ENCODE results near the gene CARNS1.

CARNS1 gene

DNA sequence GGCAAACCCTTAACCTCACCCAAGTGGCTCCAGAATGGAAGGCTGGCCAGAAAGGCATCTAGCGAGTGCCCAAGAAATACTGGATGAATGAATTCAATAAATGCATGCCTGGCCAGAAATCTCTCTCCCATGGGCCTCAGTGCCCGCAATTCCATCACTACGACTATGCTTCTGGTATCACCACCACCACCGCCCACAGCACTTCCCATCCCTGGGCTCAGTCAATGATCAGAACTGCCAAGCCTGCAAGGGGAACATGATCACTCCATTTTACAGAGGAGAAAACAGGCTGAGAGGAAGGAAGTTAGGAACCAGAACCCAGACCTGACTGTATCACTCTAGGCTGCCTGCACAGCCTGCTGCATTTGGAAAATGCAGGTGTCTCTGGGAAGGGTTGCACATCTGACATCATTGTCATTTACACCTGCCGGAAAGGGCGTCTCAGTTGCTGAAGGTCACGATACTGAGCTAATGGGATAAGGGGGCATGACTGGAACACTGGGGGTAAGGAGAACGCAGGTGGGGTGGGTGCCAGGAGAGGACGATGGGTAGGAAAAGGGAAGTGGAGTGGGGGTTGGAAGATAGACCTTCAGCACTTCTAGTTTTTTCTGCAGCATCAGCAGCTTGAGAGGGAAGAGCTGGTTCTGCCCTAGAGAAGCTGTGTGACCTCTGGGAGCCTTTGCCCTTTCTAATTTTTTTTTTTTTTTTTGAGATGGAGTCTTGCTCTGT is 33.8 kb downstream of the CARNS1 start:
- H3K9ac ChIP-seq (ENCODE audit: low read length): no peak overlapping the region
- no peak overlapping the region for H3K4me3 ChIP-seq (ENCODE audit: low read length)
- H3K9me3 ChIP-seq (ENCODE audit: control insufficient read depth, low read depth, low read length): no peaks in the 10 kb centered on the region
- no peaks in the 10 kb centered on the region for H3K4me1 ChIP-seq (ENCODE audit: control insufficient read depth, low read depth, low read length)
- H3K27me3 ChIP-seq (ENCODE audit: control insufficient read depth, insufficient read depth, low read length): no peaks in the 10 kb centered on the region
- no peak overlapping the region for H3K27ac ChIP-seq (ENCODE audit: low read length)
- no peaks in the 10 kb centered on the region for H3K36me3 ChIP-seq (ENCODE audit: control insufficient read depth, low read depth, low read length)

DNA sequence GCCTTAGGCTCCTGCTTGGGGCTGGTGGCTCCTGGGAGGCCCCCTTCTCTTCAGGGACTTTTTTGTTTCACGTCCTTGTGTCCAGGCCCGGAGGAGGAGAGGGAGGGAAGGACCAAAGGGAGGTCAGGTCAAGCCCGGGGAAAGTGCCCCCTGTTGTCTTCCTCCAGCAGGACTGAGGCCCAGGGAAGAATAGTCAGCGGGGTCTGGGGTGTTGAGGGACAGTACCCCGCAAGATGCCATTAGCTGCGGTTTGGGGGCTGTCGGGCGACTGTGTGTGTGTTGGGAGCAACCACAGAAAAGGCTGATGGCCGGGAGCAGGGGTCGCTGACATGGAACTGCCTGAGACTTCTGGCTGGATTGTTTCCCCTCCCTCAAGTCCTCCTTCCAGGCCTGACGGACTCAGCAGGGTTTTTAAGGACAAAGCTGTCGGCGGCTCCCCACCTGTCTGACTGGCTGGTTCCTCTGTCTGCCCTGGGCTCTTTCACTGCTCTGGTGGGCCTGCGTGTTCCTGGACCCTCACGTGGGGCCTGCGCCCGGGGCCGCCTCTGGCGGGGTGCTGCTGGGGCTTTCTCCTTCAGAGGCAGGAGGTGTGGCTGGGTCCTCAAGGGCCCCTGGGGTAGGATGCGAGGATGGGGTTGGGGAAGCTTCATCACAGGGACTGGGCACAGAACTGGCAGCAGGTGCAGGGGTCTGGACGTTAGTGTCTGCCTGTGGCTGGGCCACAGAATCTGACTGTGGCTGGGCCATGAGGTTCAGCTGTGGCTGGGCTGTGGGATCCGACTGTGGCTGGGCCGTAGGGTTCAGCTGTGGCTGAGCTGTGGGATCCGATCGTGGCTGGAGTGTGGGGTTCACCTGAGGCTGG is 35.5 kb downstream of the CARNS1 start:
- Histone ChIP-seq H3K9ac (ENCODE audit: low read length) (no peak overlapping the region), H3K9me3 (ENCODE audit: control insufficient read depth, low read depth, low read length) (no peaks in the 10 kb centered on the region), H3K4me3 (ENCODE audit: low read length) (no peak overlapping the region), H3K27me3 (ENCODE audit: control insufficient read depth, insufficient read depth, low read length) (no peaks in the 10 kb centered on the region), H3K4me1 (ENCODE audit: control insufficient read depth, low read depth, low read length) (no peaks in the 10 kb centered on the region), H3K36me3 (ENCODE audit: control insufficient read depth, low read depth, low read length) (no peaks in the 10 kb centered on the region), H3K27ac (ENCODE audit: low read length) (no peak overlapping the region)

DNA sequence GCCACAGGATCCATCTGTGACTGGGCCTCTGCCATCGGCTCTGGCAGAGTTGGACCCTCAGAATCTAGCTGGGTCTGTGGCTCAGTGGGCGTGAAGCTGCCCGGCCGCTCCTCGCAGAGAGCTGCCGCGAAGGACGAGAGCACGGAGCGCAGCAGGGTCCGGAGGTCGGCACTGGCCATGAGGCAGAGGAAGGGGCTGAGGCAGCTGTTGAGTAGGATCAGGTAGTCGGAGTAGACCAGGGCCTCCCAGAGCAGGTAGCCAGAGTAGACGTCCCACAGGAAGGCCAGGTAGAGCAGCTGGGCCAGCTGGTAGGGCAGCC is 36.1 kb downstream of the CARNS1 start:
- Histone ChIP-seq H3K36me3 (ENCODE audit: control insufficient read depth, low read depth, low read length) (no peaks in the 10 kb centered on the region), H3K9me3 (ENCODE audit: control insufficient read depth, low read depth, low read length) (no peaks in the 10 kb centered on the region), H3K9ac (ENCODE audit: low read length) (no peak overlapping the region), H3K27me3 (ENCODE audit: control insufficient read depth, insufficient read depth, low read length) (no peaks in the 10 kb centered on the region), H3K4me1 (ENCODE audit: control insufficient read depth, low read depth, low read length) (no peaks in the 10 kb centered on the region), H3K27ac (ENCODE audit: low read length) (no peak overlapping the region), H3K4me3 (ENCODE audit: low read length) (no peak overlapping the region)

DNA sequence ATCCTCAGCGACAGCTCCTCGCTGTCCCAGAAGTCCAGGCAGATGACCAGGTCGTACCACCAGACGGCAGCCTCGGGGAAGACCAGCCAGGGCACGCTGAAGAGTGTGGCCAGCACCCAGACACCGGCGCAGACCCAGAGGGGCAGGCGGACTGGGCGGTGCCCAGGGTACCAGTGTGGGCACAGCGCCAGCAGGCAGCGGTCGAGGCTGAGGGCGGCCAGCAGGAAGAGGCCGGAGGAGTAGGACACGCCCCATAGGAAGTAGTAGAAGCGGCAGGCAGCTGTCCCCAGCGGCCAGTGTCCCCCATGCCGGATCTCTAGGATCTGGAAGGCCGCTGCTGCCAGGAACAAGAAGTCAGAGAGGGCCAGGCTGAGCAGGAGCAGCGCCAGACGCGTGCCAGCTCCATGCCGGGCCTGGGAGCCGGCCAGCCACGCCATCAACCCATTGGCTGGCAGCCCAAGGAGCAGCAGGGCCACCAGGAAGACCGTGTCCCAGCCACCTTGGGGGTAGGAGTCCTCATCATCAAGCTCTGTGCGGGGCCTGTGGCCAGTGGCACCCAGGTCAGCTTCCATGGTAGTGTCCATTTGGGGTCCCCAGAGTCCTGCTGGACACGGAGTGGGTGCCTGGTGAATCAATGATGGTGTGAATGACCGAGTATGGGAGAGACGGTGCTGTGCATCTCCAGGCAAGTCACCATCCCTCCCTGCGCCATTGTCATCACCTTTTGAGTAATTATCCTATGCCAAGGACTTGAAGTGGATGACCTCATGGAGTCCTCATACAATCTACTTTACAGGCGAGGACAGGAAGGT is 36.9 kb downstream of the CARNS1 start, which contains the start of gene GPR152:
GPR152 (minus strand) TSS at position 589 of the 812 bp plus-strand sequence; CDS start at position 584, 5 bp downstream.
- H3K9me3 ChIP-seq (ENCODE audit: control insufficient read depth, low read depth, low read length): no peaks in the 10 kb centered on the region
- H3K4me3 ChIP-seq (ENCODE audit: low read length): no peak within 1 kb of the TSS
- H3K4me1 ChIP-seq (ENCODE audit: control insufficient read depth, low read depth, low read length): no peaks in the 10 kb centered on the region
- H3K27ac ChIP-seq (ENCODE audit: low read length): no peak within 1 kb of the TSS
- no peak within 1 kb of the TSS for H3K9ac ChIP-seq (ENCODE audit: low read length)
- H3K36me3 ChIP-seq (ENCODE audit: control insufficient read depth, low read depth, low read length): no peaks in the 10 kb centered on the region
- no peaks in the 10 kb centered on the region for H3K27me3 ChIP-seq (ENCODE audit: control insufficient read depth, insufficient read depth, low read length)

DNA sequence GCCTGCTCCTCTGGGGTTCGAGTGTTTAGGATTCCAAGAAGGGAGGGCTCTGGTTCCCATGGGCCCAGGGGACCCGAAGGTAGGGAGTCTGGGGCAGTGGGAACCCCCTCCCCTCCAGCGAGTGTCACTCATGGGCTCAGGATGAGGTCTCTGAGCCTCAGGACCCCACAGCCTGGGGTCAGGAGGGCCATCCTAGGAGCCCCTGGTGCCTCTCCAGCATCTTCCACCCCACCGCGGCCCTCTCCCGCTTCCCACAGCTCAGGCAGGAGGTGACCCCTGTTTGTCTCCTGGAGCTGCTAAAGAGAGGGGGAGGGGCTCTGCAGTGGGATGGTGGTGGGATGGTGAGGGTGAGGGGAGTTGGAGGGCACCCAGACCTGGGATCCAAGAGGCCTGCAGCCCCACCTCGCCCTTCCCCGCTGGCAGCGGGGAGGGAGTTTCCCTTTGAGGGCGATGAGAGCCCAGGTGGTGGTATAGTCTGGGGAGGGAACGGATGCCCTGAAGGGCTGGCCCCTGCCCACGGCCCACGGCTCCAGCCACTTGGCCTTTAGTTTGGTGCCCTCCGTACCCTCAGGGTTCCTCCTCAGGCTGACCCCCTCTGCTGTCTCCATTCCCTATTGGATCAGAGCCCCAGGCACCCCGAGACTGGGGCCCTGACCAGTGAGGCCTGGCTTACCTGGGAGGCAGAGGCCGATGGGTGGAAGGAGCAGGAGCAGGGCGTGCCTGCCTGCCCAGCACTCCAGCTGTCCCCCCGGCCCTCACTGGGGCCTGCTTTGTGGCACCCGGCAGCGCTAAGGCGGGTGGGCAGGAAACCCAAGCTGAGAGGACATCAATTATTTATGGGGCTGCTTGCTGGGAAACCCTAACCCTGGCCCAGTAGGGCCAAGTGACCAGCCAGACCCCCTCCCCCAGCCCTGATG is 38.6 kb downstream of the CARNS1 start:
- H3K9me3 ChIP-seq (ENCODE audit: control insufficient read depth, low read depth, low read length): no peaks in the 10 kb centered on the region
- no peak overlapping the region for H3K4me3 ChIP-seq (ENCODE audit: low read length)
- no peaks in the 10 kb centered on the region for H3K36me3 ChIP-seq (ENCODE audit: control insufficient read depth, low read depth, low read length)
- H3K4me1 ChIP-seq (ENCODE audit: control insufficient read depth, low read depth, low read length): no peaks in the 10 kb centered on the region
- H3K27ac ChIP-seq (ENCODE audit: low read length): no peak overlapping the region
- no peaks in the 10 kb centered on the region for H3K27me3 ChIP-seq (ENCODE audit: control insufficient read depth, insufficient read depth, low read length)
- H3K9ac ChIP-seq (ENCODE audit: low read length): no peak overlapping the region

DNA sequence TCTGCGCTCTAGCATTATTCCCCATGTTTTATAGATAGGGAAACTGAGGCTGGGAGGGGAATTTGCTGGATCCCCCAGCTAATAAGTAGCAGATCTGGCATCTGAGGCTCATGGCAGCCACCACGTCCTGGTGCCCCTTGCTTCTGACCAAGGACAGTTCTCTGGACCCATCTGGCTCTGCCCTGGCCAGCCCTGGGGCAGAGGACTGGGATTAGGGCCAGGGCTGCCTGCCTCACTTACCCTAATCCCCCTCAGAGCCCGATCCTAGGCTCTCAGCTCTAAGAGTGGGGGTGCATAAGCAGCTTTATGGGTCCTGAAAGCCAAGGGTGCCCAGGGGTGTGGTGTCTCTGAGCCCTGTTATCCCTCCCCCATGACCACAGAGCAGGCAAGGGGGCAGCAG is 39.6 kb downstream of the CARNS1 start, which contains the start of gene CABP4:
CABP4 (plus strand) TSS at position 301 of the 400 bp plus-strand sequence; CDS start at position 371, 70 bp downstream.
- H3K27me3 ChIP-seq (ENCODE audit: control insufficient read depth, insufficient read depth, low read length): no peaks in the 10 kb centered on the region
- H3K9me3 ChIP-seq (ENCODE audit: control insufficient read depth, low read depth, low read length): no peaks in the 10 kb centered on the region
- H3K4me3 ChIP-seq (ENCODE audit: low read length): no peak within 1 kb of the TSS
- no peaks in the 10 kb centered on the region for H3K4me1 ChIP-seq (ENCODE audit: control insufficient read depth, low read depth, low read length)
- no peak within 1 kb of the TSS for H3K9ac ChIP-seq (ENCODE audit: low read length)
- no peaks in the 10 kb centered on the region for H3K36me3 ChIP-seq (ENCODE audit: control insufficient read depth, low read depth, low read length)
- H3K27ac ChIP-seq (ENCODE audit: low read length): no peak within 1 kb of the TSS

DNA sequence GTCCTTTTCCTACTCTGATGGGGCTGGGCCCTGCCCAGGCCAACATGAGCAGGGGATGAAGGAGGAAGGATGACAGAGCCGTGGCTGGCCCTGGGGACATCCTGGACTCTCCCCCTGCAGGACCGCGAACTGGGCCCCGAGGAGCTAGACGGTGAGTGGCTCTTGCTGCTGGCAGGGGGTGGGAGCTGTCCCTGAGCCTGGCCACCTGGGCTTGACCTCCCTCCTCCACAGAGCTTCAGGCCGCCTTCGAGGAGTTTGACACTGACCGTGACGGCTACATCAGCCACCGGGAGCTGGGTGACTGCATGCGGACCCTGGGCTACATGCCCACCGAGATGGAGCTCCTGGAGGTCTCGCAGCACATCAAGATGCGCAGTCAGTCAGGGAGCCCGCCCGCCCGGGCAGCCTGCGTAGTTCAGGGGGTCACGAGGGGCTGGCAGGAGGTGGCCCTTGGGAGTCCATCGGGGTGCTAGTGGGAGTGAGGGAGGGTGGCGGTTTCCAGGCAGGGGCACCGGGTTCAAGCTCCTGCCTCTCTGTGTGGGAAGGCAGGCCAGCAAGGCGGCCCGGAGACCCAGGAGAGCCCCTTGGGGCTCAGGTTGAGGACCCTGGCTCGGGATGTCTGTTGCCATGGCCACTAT is 40.7 kb downstream of the CARNS1 start:
- Histone ChIP-seq H3K36me3 (ENCODE audit: control insufficient read depth, low read depth, low read length) (no peaks in the 10 kb centered on the region), H3K27ac (ENCODE audit: low read length) (no peak overlapping the region), H3K4me1 (ENCODE audit: control insufficient read depth, low read depth, low read length) (no peaks in the 10 kb centered on the region), H3K4me3 (ENCODE audit: low read length) (no peak overlapping the region), H3K9me3 (ENCODE audit: control insufficient read depth, low read depth, low read length) (no peaks in the 10 kb centered on the region), H3K27me3 (ENCODE audit: control insufficient read depth, insufficient read depth, low read length) (no peaks in the 10 kb centered on the region), H3K9ac (ENCODE audit: low read length) (no peak overlapping the region)

DNA sequence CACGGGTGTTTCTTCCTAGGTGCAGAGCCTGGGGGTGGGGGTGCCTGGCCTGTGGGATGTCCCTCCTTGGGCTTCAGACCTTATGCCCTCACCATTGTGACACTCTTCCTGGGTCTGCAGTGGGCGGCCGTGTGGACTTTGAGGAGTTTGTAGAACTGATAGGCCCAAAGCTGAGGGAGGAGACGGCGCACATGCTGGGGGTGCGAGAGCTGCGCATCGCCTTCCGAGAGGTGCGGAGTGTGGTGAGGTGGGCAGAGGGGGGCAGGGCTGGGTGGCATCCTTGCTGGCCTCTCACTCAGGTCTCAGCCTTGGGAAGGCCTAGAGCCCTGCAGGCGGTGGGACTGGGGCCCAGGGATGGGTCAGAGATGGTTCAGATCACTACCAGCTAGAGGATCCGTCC is 42.0 kb downstream of the CARNS1 start:
- Histone ChIP-seq H3K27ac (ENCODE audit: low read length) (no peak overlapping the region), H3K4me3 (ENCODE audit: low read length) (no peak overlapping the region), H3K9me3 (ENCODE audit: control insufficient read depth, low read depth, low read length) (no peaks in the 10 kb centered on the region), H3K9ac (ENCODE audit: low read length) (no peak overlapping the region), H3K27me3 (ENCODE audit: control insufficient read depth, insufficient read depth, low read length) (no peaks in the 10 kb centered on the region), H3K36me3 (ENCODE audit: control insufficient read depth, low read depth, low read length) (no peaks in the 10 kb centered on the region), H3K4me1 (ENCODE audit: control insufficient read depth, low read depth, low read length) (no peaks in the 10 kb centered on the region)

DNA sequence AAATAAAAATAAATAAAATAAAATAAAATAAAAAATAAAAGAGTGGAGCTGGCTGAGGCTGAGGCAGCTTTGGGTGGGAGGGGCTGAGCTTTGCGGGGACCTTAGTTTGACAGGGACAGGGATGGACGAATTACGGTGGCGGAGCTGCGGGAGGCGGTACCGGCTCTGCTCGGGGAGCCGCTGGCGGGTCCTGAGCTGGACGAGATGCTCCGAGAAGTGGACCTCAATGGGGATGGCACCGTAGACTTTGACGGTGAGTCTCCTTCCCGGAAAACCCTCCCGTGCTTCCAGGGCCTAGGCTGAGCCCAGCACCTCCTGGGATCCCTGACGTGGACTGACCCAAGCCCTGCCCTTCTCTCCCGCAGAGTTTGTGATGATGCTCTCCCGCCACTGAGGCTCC is 42.8 kb downstream of the CARNS1 start:
- Histone ChIP-seq H3K4me1 (ENCODE audit: control insufficient read depth, low read depth, low read length) (no peaks in the 10 kb centered on the region), H3K9ac (ENCODE audit: low read length) (no peak overlapping the region), H3K4me3 (ENCODE audit: low read length) (no peak overlapping the region), H3K27me3 (ENCODE audit: control insufficient read depth, insufficient read depth, low read length) (no peaks in the 10 kb centered on the region), H3K27ac (ENCODE audit: low read length) (no peak overlapping the region), H3K36me3 (ENCODE audit: control insufficient read depth, low read depth, low read length) (no peaks in the 10 kb centered on the region), H3K9me3 (ENCODE audit: control insufficient read depth, low read depth, low read length) (no peaks in the 10 kb centered on the region)

DNA sequence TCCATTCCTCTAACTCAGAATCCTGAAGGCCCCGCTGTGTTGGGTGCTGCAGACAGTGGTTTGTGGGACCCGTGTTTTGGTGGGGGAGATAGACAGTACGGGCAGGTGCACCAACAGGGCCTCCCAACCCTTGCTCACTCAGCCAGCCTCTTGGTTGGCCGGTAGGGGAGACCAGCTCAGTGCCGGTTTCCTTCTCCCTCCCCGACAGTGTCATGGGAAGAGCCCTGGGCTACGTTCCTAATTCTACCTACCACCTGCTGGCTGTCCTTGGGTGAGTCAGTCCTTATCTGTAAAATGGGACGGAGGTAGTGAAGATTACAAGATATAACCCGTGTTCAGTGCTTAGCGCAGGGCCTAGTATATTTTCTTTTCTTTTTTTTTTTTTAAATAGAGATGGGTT is 47.7 kb downstream of the CARNS1 start:
- Histone ChIP-seq H3K27me3 (ENCODE audit: control insufficient read depth, insufficient read depth, low read length) (no peaks in the 10 kb centered on the region), H3K27ac (ENCODE audit: low read length) (no peak overlapping the region), H3K36me3 (ENCODE audit: control insufficient read depth, low read depth, low read length) (no peaks in the 10 kb centered on the region), H3K4me3 (ENCODE audit: low read length) (no peak overlapping the region), H3K4me1 (ENCODE audit: control insufficient read depth, low read depth, low read length) (peaks cover 7% of the 10 kb centered on the region), H3K9me3 (ENCODE audit: control insufficient read depth, low read depth, low read length) (no peaks in the 10 kb centered on the region), H3K9ac (ENCODE audit: low read length) (no peak overlapping the region)

Measured in iPS-18a (cell line).